IgD-negative memory B cell (primary cell): ENCODE measurements around the gene WNT2B. TPM values are rescaled to one million over a fixed set of nuclear protein-coding genes. Genes with fewer than 3 reads are reported as not detected.
A peak's percentile ranks its signal among the peaks of the same experiment; 100 is the strongest.

Source experiments
- H3K27ac Mint-ChIP-seq, 3 donors: one replicate each; pipeline ENCODE4 v1.8.0; 2020 to 2022; ENCODE audit warnings: mild to moderate bottlenecking in 3 of 3, mixed read lengths in 3 of 3, moderate library complexity in 1 of 3
- H3K27me3 Mint-ChIP-seq: one replicate; pipeline ENCODE4 v1.8.0; 2021; ENCODE audit warnings: mixed read lengths
- H3K36me3 Mint-ChIP-seq: one replicate; pipeline ENCODE4 v1.8.0; 2020; ENCODE audit warnings: mild to moderate bottlenecking, mixed read lengths
- H3K4me1 Mint-ChIP-seq, 3 donors: one replicate each; pipeline ENCODE4 v1.8.0; 2020 to 2022; ENCODE audit warnings: mixed read lengths in 3 of 3, mild to moderate bottlenecking in 1 of 3
- H3K4me3 Mint-ChIP-seq, 4 donors: one replicate each; pipeline ENCODE4 v1.8.0; 2020 to 2022; ENCODE audit warnings: mild to moderate bottlenecking in 4 of 4, mixed read lengths in 4 of 4, moderate library complexity in 3 of 4
- H3K9me3 Mint-ChIP-seq, 3 donors: one replicate each; pipeline ENCODE4 v1.8.0; 2020 to 2021; ENCODE audit warnings: mixed read lengths in 3 of 3, mild to moderate bottlenecking in 1 of 3
- polyA plus RNA-seq: library from polyadenylated mRNA; unstranded; fragments of 300-500 nt; fragmentation: Illumina TruSeq; gene quantifications from one replicate; pipeline ENCODE4 v1.2.3, GENCODE V29; 2021

WNT2B gene
- polyA plus RNA-seq, 1 donor from 2014 or later = 0.09 TPM

GRCh38 chr1:112554411-112554810, 45.6 kb downstream of the WNT2B start:
- no peaks in the 10 kb centered on the region for H3K9me3 Mint-ChIP-seq
- H3K27ac Mint-ChIP-seq = no peak overlapping the region
- H3K27me3 Mint-ChIP-seq = no peaks in the 10 kb centered on the region
- H3K36me3 Mint-ChIP-seq = peaks cover 8% of the 10 kb centered on the region
- no peak overlapping the region for H3K4me3 Mint-ChIP-seq
- H3K4me1 Mint-ChIP-seq = no peaks in the 10 kb centered on the region

DNA sequence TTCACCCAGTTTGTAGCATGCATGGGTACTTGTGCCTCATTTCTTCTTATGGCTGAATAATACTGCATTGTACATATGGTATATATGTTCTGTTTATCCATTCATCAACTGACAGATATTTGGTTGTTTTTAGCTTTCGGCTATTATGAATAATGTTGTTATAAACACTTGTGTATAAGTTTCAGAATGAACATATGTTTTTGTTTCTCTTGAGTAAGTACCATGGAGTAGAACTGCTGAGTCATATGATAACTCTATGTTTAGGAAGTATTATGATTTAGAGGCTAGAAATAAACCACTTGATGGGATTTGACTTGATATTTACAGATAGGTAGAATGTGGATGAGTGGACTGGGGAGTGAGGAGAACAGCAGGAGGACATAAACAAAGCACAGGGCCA, 48.6 kb downstream of the WNT2B start:
- Mint-ChIP-seq H3K4me1 (no peaks in the 10 kb centered on the region), H3K36me3 (peaks cover 12% of the 10 kb centered on the region), H3K4me3 (no peak overlapping the region), H3K27ac (no peak overlapping the region), H3K9me3 (no peaks in the 10 kb centered on the region), H3K27me3 (no peaks in the 10 kb centered on the region)

DNA sequence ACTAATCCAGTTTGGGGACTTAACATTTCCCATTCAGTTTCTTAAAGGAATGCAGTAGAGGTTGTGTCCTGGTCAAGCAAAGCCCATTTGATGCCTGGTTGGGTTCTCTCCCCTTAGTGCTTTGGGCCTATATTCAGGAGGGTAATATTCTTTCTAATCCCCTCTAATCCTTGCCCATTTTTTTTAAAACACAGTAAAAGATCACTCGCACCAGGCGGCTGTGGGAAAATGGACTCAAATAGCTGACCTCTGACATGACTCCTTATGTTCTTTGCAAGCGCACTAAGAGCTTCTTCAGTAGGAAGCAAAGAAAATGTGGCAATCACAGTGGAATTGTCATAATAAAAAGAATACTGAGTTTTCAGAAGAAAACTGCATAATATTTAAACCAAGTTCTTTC, 49.9 kb downstream of the WNT2B start:
- H3K27ac Mint-ChIP-seq = no peak overlapping the region
- H3K36me3 Mint-ChIP-seq = peaks cover 17% of the 10 kb centered on the region
- H3K4me1 Mint-ChIP-seq = no peaks in the 10 kb centered on the region
- no peak overlapping the region for H3K4me3 Mint-ChIP-seq
- H3K27me3 Mint-ChIP-seq = no peaks in the 10 kb centered on the region
- no peaks in the 10 kb centered on the region for H3K9me3 Mint-ChIP-seq

- H3K27me3 Mint-ChIP-seq = no peaks in the 10 kb centered on the region
- H3K4me3 Mint-ChIP-seq = no peak overlapping the region
- no peak overlapping the region for H3K27ac Mint-ChIP-seq
- H3K9me3 Mint-ChIP-seq = peaks cover 0 to 3% (median 2%) of the 10 kb centered on the region in 3 donors
- no peaks in the 10 kb centered on the region for H3K4me1 Mint-ChIP-seq
- H3K36me3 Mint-ChIP-seq = peaks cover 15% of the 10 kb centered on the region
Observed at GRCh38 chr1:112563341-112563740, 54.6 kb downstream of the WNT2B start.

DNA sequence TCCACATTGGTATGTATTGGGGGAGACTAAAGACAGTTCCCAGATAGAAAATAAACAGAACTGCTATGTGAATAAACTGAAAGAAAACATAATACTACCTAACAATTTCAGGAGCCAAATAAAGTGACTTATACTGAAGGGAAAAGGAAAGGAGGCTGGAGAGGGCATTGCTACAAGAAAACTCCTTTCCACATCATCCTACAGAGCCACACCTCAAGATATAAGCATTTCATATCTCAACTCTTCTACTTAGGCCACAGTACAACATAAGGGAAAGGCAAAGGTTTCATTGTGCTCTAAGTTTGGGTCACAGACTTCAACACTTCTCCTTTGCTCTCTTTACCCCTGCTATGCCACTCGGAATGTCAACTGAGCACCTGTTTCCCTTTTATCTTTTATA, 55.3 kb downstream of the WNT2B start:
- Mint-ChIP-seq H3K4me1 (no peaks in the 10 kb centered on the region), H3K36me3 (peaks cover 16% of the 10 kb centered on the region), H3K27ac (no peak overlapping the region), H3K9me3 (peaks cover 0 to 3% (median 2%) of the 10 kb centered on the region in 3 donors), H3K27me3 (no peaks in the 10 kb centered on the region), H3K4me3 (no peak overlapping the region)

- Mint-ChIP-seq H3K36me3 (peaks cover 22% of the 10 kb centered on the region), H3K9me3 (peaks cover 0 to 3% (median 2%) of the 10 kb centered on the region in 3 donors), H3K4me3 (no peak overlapping the region), H3K4me1 (no peaks in the 10 kb centered on the region), H3K27me3 (no peaks in the 10 kb centered on the region), H3K27ac (peak overlapping the region in 1 of 3 donors; percentile 57)
Observed at GRCh38 chr1:112565800-112566199, 57.0 kb downstream of the WNT2B start.

DNA sequence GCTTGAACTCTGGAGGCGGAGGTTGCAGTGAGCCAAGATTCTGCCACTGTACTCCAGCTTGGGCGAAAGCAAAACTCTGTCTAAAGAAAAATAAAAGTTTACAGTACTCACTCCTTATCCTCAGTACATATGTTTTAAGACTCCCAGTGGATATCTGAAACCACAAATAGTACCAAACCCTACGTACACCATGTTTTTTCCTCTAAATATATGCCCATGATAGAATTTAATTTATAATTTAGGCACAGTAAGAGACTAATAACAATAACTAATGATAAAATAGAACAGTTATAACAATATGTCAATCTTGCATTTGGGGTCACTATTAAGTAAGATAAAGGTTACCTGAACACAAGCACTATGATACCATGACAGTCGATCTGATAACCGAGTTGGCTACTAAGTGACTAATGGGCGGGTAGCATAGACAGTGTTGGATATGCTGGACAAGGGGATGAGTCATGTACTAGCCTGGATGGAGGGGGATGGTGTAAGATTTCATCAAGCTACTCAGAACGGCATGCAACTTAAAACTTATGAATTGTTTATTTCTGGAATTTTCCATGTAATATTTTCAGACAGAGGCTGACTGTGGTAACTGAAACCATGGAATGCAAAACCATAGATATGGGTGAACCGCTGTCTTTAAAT, 66.5 kb downstream of the WNT2B start:
- peaks cover 0 to 2% (median 0%) of the 10 kb centered on the region in 3 donors for H3K9me3 Mint-ChIP-seq
- H3K4me3 Mint-ChIP-seq = no peak overlapping the region
- H3K4me1 Mint-ChIP-seq = no peaks in the 10 kb centered on the region
- no peaks in the 10 kb centered on the region for H3K27me3 Mint-ChIP-seq
- H3K36me3 Mint-ChIP-seq = peaks cover 16% of the 10 kb centered on the region
- no peak overlapping the region for H3K27ac Mint-ChIP-seq

- Mint-ChIP-seq H3K27ac (no peak overlapping the region), H3K4me3 (no peak overlapping the region), H3K9me3 (peaks cover 0 to 2% (median 0%) of the 10 kb centered on the region in 3 donors), H3K36me3 (peaks cover 13% of the 10 kb centered on the region), H3K4me1 (no peaks in the 10 kb centered on the region), H3K27me3 (no peaks in the 10 kb centered on the region)
Observed at GRCh38 chr1:112576240-112576639, 67.5 kb downstream of the WNT2B start.

Other genes with a start within 250 kb of the WNT2B start
- gene CTTNBP2NL, start 112.8 kb upstream of the WNT2B start, polyA plus RNA-seq = 0.76 TPM
- 7.5 TPM for gene ST7L, start 110.2 kb downstream of the WNT2B start, polyA plus RNA-seq
- 192 TPM for gene CAPZA1, start 110.9 kb downstream of the WNT2B start, polyA plus RNA-seq
- gene MOV10, start 165.7 kb downstream of the WNT2B start, polyA plus RNA-seq = 5.6 TPM
- 41.8 TPM for gene RHOC, start 198.2 kb downstream of the WNT2B start, polyA plus RNA-seq
- 1.4 TPM for gene PPM1J, start 206.4 kb downstream of the WNT2B start, polyA plus RNA-seq